SK-N-SH (cell line): ENCODE measurements around the gene MRPL2.

Experiments used
- SMC3 ChIP-seq: IDR thresholded peaks from 2 replicates; pipeline ENCODE4 v1.6.1; 2012; ENCODE audit warnings: low read depth, low read length, improper control_type of control experiment
- YY1 ChIP-seq: IDR thresholded peaks from 2 replicates; pipeline ENCODE4 v1.4.0; 2012; ENCODE audit warnings: low read depth, mild to moderate bottlenecking
- TF ChIP-seq, protein P1 (sequence below): fragments of 150-350 bp; IDR thresholded peaks from 2 replicates; pipeline ENCODE4 v1.6.1; 2017; ENCODE audit warnings: antibody characterized with exemption, low read length, low read depth, borderline replicate concordance
- TF ChIP-seq, protein P2 (sequence below): fragments of 200-600 bp; sonication (generic); IDR thresholded peaks from 2 replicates; pipeline ENCODE4 v1.6.1; 2017; ENCODE audit warnings: antibody characterized with exemption, mild to moderate bottlenecking, moderate library complexity

DNA sequence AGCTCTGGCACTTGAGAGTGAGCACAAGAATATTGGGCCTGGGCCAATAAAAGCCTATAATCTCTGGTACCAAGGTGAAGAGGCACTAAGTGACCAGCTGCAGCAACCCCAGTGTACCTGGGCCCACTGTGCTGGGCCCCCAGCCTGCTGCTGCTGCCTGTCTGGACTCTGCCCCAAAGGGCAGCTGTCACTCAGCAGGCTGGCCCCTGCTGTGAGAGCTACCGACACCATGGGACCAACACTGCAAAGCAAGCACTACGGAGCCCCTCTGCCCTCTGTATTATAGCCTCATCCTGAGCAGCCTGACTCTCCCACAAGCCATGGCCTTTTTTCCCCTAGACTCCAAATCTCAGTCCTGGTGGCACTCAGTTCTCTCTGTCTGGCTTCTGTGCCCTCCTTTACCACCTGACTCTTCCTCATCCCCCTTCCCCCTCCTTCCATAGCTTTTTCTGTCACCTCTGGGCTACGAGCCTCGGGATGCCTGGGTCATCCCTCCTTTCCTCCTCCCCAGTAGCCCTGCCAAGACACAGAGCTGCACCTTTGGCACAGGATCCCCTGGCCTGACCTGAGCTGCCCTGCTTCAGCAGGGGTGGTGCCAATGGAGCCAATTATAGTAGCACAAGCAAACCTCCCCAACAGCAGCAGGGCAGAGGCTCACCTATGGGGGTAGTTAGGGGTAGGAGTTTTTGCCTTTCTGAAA lies 23.6 kb downstream of the MRPL2 start:
- no peak for TF ChIP-seq YY1
- TF ChIP-seq, protein P1, sequence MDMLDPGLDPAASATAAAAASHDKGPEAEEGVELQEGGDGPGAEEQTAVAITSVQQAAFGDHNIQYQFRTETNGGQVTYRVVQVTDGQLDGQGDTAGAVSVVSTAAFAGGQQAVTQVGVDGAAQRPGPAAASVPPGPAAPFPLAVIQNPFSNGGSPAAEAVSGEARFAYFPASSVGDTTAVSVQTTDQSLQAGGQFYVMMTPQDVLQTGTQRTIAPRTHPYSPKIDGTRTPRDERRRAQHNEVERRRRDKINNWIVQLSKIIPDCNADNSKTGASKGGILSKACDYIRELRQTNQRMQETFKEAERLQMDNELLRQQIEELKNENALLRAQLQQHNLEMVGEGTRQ, result no peak
- TF ChIP-seq, protein P2, sequence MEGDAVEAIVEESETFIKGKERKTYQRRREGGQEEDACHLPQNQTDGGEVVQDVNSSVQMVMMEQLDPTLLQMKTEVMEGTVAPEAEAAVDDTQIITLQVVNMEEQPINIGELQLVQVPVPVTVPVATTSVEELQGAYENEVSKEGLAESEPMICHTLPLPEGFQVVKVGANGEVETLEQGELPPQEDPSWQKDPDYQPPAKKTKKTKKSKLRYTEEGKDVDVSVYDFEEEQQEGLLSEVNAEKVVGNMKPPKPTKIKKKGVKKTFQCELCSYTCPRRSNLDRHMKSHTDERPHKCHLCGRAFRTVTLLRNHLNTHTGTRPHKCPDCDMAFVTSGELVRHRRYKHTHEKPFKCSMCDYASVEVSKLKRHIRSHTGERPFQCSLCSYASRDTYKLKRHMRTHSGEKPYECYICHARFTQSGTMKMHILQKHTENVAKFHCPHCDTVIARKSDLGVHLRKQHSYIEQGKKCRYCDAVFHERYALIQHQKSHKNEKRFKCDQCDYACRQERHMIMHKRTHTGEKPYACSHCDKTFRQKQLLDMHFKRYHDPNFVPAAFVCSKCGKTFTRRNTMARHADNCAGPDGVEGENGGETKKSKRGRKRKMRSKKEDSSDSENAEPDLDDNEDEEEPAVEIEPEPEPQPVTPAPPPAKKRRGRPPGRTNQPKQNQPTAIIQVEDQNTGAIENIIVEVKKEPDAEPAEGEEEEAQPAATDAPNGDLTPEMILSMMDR, result no peak
- no peak for TF ChIP-seq SMC3
